OCI-LY7 (cell line): ENCODE measurements around the gene BACH2. TPM values are rescaled to one million over a fixed set of nuclear protein-coding genes. Genes with fewer than 3 reads are reported as not detected.

Source experiments
- BruUV-seq: library from RNA; stranded (reverse); fragments of 400-500 nt; replicated peaks from 2 replicates; lab custom pipeline; 2021; lab: Mats Ljungman, UMichigan
- CTCF ChIA-PET: fragments of 300-600 bp; sonication (Branson Sonifier 250); formaldehyde crosslinking; loops from one replicate; lab custom pipeline; 2022; ENCODE audit warnings: antibody characterized with exemption; ENCODE audit not compliant: unreplicated experiment; lab: Charles Lee
- POLR2A ChIA-PET: fragments of 300-600 bp; sonication (Branson Sonifier 250); formaldehyde crosslinking; loops from one replicate; lab custom pipeline; 2022; ENCODE audit warnings: antibody characterized with exemption; lab: Charles Lee
- DNase-seq: peaks from one replicate; pipeline ENCODE4 v3.0.0-alpha.2; 2015; ENCODE audit warnings: low spot score
- H2AFZ ChIP-seq: fragments of 200-600 bp; sonication (generic), shearing (Covaris generic); 2 replicates; pipeline ENCODE4 v1.6.1; 2014; ENCODE audit warnings: mild to moderate bottlenecking, antibody characterized with exemption, low read length, moderate library complexity
- H3K27ac ChIP-seq: fragments of 200-600 bp; sonication (generic); 2 replicates; pipeline ENCODE4 v1.5.1; 2014; ENCODE audit warnings: mixed run types, low read depth, mild to moderate bottlenecking, moderate library complexity, low read length, inconsistent platforms; ENCODE audit not compliant: poor library complexity, severe bottlenecking
- H3K36me3 ChIP-seq: fragments of 200-600 bp; sonication (generic); 2 replicates; pipeline ENCODE4 v1.6.1; 2014; ENCODE audit warnings: mild to moderate bottlenecking, antibody characterized with exemption, low read length, moderate library complexity, mixed read lengths; ENCODE audit not compliant: insufficient read depth
- H3K4me1 ChIP-seq: fragments of 200-600 bp; sonication (generic); 2 replicates; pipeline ENCODE4 v1.5.1; 2014; ENCODE audit warnings: mild to moderate bottlenecking, low read length; ENCODE audit not compliant: insufficient read depth, poor library complexity, severe bottlenecking
- H3K4me2 ChIP-seq: fragments of 200-600 bp; sonication (generic); 2 replicates; pipeline ENCODE4 v1.6.1; 2014; ENCODE audit warnings: mild to moderate bottlenecking, low read length
- H3K4me3 ChIP-seq: fragments of 200-600 bp; sonication (generic); 2 replicates; pipeline ENCODE4 v1.5.1; 2014; ENCODE audit warnings: mild to moderate bottlenecking, low read depth, low read length; ENCODE audit not compliant: poor library complexity, severe bottlenecking
- H3K79me2 ChIP-seq: fragments of 200-600 bp; sonication (generic); 2 replicates; pipeline ENCODE4 v1.6.1; 2016; ENCODE audit warnings: low read depth, mild to moderate bottlenecking, low read length, moderate library complexity, mixed read lengths; ENCODE audit not compliant: insufficient read depth
- H3K9me2 ChIP-seq: fragments of 200-600 bp; sonication (generic); 2 replicates; pipeline ENCODE4 v1.6.1; 2016; ENCODE audit warnings: mild to moderate bottlenecking, low read length, mixed read lengths; ENCODE audit not compliant: insufficient read depth
- H3K9me3 ChIP-seq: fragments of 200-600 bp; sonication (generic); 2 replicates; pipeline ENCODE4 v1.6.1; 2014; ENCODE audit warnings: mild to moderate bottlenecking, mixed run types, low read length, mixed read lengths
- H4K20me1 ChIP-seq: fragments of 200-600 bp; sonication (generic); 2 replicates; pipeline ENCODE4 v1.6.1; 2014; ENCODE audit warnings: mild to moderate bottlenecking, antibody characterized with exemption, low read length, moderate library complexity, mixed read lengths; ENCODE audit not compliant: insufficient read depth
- CTCF ChIP-seq: fragments of 200-600 bp; sonication (generic); conservative IDR thresholded peaks from 2 replicates; pipeline ENCODE4 v1.5.1; 2014; ENCODE audit warnings: mild to moderate bottlenecking, antibody characterized with exemption, low read length, moderate library complexity, mixed read lengths
- EZH2phosphoT487 ChIP-seq: fragments of 200-600 bp; sonication (generic); IDR thresholded peaks from 2 replicates; pipeline ENCODE4 v1.6.1; 2018; ENCODE audit warnings: low read depth, borderline replicate concordance, mild to moderate bottlenecking, mixed run types, antibody characterized with exemption, low read length, moderate library complexity, mixed read lengths
- intact Hi-C: fragments of 100-400 bp; cut with micrococcal nuclease; formaldehyde crosslinking; loops from one replicate; pipeline ENCODE4 v1.10.0; 2022; ENCODE audit not compliant: unreplicated experiment
- total RNA-seq, 2 experiments: library from RNA; depleted of rRNA in 1 of 2; stranded (reverse); fragments of >200 nt in 1 of 2; shearing (Covaris generic) in 1 of 2; gene quantifications; 2 replicates each; pipeline ENCODE4 v1.2.3, GENCODE V29; 2014 to 2022

BACH2 gene
- total RNA-seq, 2 experiments from 2014 or later = 92.0 to 163 TPM

DNA sequence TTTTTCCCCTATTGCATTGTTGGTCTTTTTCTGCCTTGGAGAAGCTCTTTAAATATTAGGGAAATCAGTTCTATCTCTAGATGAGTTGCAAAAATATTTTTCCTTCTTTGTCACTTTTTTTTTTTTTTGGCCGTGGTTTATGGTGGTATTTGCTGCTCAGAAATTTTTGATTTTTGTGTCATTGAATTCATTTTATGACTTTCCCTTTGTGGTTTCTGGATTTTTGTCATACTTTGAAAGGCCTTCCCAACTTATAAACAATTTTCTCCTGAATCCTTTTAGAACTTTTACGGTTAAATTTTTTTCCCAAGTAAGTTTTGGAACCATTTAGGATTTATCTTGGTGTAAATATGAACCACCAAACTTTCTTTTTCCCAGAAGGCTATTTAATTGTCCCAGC is 256.7 kb downstream of the BACH2 start:
- Histone ChIP-seq H3K79me2 (no peaks in the 10 kb centered on the region), H3K9me2 (no peaks in the 10 kb centered on the region), H3K4me1 (no peaks in the 10 kb centered on the region), H3K4me2 (no peak overlapping the region), H4K20me1 (0 out of 2 replicates have a peak, but pooled peaks cover 1% of the 10 kb centered on the region), H3K36me3 (peaks cover 58% of the 10 kb centered on the region), H2AFZ (no peak overlapping the region), H3K4me3 (no peak overlapping the region), H3K9me3 (no peaks in the 10 kb centered on the region), H3K27ac (no peak overlapping the region)
- no peak for TF ChIP-seq EZH2phosphoT487
- TF ChIP-seq CTCF = no peak
- ChIA-PET CTCF (no interaction called here), POLR2A (interaction anchor here (0.6 kb wide), 1 partner anchor 176 kb away, joined by 4 read pairs; no protein-coding TSS in a partner anchor)
- intact Hi-C loops = no loop called here
- no peak for DNase-seq
- no TSS peak for BruUV-seq

- Histone ChIP-seq H3K36me3 (peaks cover 50% of the 10 kb centered on the region), H3K27ac (no peak overlapping the region), H3K9me3 (no peaks in the 10 kb centered on the region), H3K4me2 (no peak overlapping the region), H3K4me3 (no peak overlapping the region), H2AFZ (no peak overlapping the region), H4K20me1 (no peaks in the 10 kb centered on the region), H3K4me1 (no peaks in the 10 kb centered on the region), H3K79me2 (no peaks in the 10 kb centered on the region), H3K9me2 (no peaks in the 10 kb centered on the region)
- ChIA-PET CTCF (no interaction called here), POLR2A (interaction anchor here (0.6 to 0.7 kb wide), 2 partner anchors 176 to 1020 kb away, joined by 4 read pairs; no protein-coding TSS in a partner anchor)
- intact Hi-C loops = no loop called here
- no TSS peak for BruUV-seq
- DNase-seq = no peak
- TF ChIP-seq EZH2phosphoT487 = no peak
- no peak for TF ChIP-seq CTCF
Observed at GRCh38 chr6:90038961-90039653, 257.5 kb downstream of the BACH2 start.

GRCh38 chr6:90036963-90037362 is 259.7 kb downstream of the BACH2 start:
- Histone ChIP-seq H3K4me2 (no peak overlapping the region), H3K4me3 (no peak overlapping the region), H3K4me1 (no peaks in the 10 kb centered on the region), H2AFZ (no peak overlapping the region), H3K36me3 (peaks cover 44% of the 10 kb centered on the region), H4K20me1 (no peaks in the 10 kb centered on the region), H3K27ac (no peak overlapping the region), H3K9me3 (no peaks in the 10 kb centered on the region), H3K79me2 (no peaks in the 10 kb centered on the region), H3K9me2 (no peaks in the 10 kb centered on the region)
- intact Hi-C loops = no loop called here
- BruUV-seq = no TSS peak
- ChIA-PET POLR2A (interaction anchor here (1.1 kb wide), 1 partner anchor 10 kb away, joined by 3 read pairs; no protein-coding TSS in a partner anchor), CTCF (no interaction called here)
- no peak for DNase-seq
- TF ChIP-seq CTCF = no peak
- no peak for TF ChIP-seq EZH2phosphoT487
